Activated CD4-positive, CD25-positive, alpha-beta regulatory T cell treated with anti-CD3 and anti-CD28 coated beads, Interleukin-2, amount 50 U/mL, for 16 hours (primary cell): ENCODE data around the gene ADORA1.

Source experiments
- DNase-seq: peaks from one replicate; pipeline ENCODE4 v3.0.0-alpha.2; 2020; ENCODE audit warnings: low read depth, low spot score

The ADORA1 gene

DNA sequence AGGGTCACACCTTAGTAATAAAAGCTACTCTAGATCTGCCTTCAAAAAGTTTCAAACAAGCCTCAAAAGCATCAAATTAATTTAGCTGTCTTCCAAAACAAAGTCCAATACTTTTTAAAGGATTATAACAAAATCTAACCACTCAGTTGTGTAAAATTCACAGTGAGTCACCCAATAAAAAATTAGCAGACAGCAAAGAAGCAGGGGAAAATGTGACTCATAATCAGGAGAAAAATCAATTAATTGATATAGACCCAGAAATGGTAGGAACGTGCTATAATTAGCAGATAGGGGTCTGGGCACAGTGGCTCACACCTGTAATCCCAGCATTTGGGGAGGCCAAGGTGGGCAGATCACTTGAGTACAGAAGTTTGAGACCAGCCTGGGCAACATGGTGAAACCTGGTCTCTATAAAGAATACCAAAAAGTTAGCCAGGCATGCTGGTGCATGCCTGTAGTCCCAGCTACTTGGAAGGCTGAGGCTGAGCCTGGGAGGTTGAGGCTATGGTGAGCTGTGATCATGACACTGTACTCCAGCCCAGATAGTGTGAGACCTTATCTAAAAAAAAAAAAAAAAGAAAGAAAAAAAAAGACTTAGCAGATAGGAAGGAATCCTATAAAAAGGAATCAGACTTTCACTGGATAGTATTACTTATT lies 33.6 kb upstream of the ADORA1 start:
- no peak for DNase-seq

- no peak for DNase-seq
These were observed 32.4 kb upstream of the ADORA1 start for GRCh38 chr1:203095061-203095690.

DNA sequence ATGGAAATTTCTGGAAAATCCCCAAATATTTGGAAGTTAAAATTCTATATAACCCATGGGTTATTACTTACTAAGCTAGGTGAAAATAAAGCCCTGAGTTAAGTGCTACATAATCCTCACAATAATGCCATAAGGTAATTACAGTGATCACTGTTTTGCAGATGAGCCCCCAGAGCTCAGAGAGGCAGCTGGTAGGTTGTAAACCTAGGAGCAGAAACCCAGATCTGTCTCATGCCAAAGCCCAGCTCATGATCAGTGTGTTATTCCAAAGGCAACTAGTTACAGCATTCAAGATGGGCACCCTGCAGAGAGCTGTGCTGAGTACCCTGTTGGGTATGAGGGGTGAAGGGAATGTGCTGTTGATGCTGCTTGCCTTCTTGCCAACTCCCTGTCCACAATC lies 31.0 kb upstream of the ADORA1 start:
- DNase-seq, result no peak

- no peak for DNase-seq
These were observed 30.5 kb upstream of the ADORA1 start for GRCh38 chr1:203097001-203097400.

GRCh38 chr1:203098445-203098844 lies 29.1 kb upstream of the ADORA1 start:
- no peak for DNase-seq

DNA sequence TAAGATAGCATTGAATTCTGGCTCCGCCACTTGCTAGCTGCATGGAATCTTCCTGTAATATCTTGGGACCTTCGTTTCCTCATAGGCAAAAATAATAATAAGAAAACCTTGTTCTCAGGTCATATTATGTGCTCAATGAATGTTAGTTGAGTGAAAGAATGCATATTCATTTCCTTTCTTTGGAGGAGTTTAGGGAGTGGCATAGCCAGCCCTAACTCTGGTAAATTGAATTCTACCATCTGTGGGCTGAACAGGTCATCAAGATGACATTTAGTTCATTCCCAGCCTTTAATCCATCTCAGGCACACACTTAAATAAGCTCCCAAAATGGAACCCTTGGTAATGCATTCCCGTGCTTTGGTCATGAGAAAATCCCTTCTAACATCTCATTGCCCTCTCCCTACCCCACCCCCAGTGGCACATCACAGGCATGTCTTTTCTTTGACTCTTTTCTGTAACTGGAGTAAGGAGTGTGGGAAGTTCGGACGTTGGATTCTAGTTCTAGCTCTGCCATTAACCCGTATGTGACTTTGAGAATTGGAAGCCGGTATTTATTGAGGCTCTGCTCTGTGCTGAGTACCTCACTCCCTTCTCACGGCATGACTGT lies 28.5 kb upstream of the ADORA1 start:
- DNase-seq, result no peak

GRCh38 chr1:203099805-203100515 lies 27.6 kb upstream of the ADORA1 start:
- DNase-seq, result no peak

GRCh38 chr1:203100516-203100869 lies 27.0 kb upstream of the ADORA1 start:
- DNase-seq, result no peak

- no peak for DNase-seq
These were observed 25.5 kb upstream of the ADORA1 start for GRCh38 chr1:203101813-203102634.

- no peak for DNase-seq
These were observed 24.3 kb upstream of the ADORA1 start for GRCh38 chr1:203103216-203103615.

GRCh38 chr1:203103829-203104495 lies 23.6 kb upstream of the ADORA1 start:
- no peak for DNase-seq

DNA sequence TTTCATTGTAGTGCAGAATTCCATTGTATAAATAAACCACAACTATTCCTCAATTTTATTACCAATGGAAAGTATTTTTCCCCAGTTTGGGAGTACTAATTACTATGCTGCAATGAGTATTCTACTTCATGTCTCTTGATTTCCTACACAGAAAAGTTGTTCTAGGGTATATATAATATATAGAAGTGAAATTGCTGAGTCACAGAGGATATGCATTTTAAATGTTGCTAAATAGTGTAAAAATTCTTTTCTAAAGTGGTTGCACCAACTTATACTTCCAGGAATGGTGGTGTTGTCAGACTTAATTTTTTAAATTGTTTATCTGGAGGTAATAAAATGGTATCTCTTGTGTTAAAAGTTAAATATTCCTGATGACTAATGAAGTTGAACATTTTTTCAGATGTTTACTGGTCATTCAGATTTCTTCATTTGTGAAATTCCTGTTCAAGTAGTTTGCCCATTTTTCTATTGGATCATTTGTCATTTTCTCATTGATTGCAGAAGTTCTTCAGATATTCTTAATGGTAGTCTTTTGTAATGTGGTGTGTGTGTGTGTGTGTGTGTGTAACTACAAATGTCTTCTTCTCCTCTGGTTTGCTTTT lies 22.6 kb upstream of the ADORA1 start:
- no peak for DNase-seq

GRCh38 chr1:203112475-203112874 lies 15.1 kb upstream of the ADORA1 start:
- no peak for DNase-seq

GRCh38 chr1:203113308-203113707 lies 14.2 kb upstream of the ADORA1 start:
- no peak for DNase-seq

DNA sequence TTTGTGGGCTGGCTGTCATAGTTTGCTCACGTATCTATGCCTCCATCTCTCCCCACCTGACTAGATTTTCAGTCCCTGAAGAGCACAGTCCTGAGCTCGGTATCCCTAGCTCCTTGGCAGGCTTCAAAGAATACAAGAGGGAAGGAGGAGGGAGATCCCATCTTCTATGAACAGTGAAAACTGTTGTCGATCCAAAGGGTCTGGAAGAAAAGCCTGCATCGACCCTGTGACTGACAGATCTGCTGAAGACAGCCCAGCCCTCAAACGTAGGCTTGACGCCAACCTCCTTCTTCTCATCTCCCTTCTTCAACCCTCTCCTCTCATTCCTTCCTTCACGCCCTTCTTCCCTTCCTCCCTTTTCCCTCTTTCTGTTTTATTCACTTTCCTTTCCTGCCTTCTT lies 13.3 kb upstream of the ADORA1 start:
- no peak for DNase-seq

- no peak for DNase-seq
These were observed 11.3 kb upstream of the ADORA1 start for GRCh38 chr1:203116091-203116820.

DNA sequence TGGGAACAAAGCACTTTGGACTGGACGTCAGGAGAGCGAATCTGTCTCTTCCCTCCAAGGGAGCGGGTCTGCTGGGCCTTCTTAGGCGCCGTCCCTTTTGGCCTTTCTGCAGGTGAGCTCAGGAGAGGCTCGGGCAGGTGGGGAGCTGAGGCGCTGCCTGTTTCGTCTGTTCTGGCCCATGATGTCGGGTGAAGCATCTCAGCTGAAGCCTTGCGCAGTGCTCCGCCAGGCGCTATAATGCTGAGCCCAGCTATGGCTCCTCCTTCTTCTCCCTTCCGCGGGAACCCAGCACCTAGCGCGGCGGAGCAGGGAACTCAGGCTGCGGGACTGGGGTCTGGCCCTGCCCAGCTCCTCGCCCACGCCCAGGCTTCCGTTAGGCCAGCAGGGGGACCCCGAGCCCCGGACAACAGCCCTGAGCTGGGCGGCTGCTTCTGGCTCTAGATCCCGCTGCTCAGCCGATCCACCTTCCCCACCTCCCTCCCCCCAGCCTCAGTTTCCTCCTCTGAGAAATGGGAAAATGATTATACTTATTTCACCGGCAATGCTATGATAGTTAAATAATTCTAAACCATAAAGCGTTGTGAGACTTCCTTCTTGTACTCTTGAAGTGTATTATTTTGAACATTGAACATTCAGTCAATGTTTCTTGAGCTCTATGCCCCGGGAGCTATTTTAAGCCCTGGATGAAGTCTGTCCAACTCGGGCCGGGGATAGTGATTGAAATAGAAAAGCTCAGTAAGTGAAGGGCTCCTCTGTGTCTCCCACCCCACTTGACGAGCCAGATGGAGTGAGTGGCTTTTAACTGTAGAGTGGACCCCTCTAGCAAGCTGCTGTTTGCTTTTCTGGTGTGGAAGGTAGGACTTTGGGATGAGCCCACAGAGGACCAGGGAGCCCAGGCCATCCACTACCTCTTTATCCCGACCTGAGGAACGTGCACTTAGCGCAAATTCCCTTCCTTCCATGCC lies 9.6 kb upstream of the ADORA1 start:
- DNase-seq, result no peak

DNA sequence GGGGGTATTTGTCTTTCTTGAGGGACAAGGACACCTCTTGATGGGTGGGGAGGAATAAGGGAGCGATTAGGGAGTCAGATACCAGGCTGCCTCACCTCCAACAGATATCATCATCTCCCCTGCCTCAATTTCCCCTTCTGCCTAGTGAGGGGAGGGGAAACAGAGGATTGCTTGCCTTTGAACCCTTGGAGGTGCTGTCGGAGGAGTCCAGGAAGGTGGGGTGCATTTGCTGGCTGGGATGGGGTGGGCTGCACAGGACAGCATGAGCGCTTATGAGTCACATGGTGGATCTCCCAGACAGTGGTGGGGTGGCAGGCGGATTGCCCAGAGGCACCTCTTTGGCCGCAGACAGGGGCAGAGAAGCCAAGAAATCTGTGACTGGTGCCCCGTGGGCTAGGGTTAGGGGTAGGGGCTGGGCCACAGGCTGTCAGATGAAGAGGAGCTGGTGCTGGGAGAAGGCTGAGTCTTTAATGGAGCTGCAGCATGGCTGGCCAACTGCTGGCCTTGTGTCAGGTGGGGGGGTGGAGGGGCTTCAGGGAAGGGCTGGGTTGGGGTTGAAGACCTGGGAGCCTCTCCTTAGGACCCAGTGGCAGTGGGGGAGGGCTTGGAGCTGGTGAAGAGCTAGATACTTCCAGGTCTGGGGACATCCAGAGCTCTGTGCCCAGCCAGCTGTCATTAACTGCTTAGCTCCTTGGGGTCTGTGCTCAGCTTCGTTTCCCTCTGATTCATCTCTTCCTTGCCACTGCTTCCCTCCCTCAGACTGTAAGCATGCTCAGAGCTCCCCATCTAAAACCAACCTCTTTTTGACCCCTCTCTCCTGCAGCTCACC lies 7.0 kb upstream of the ADORA1 start:
- DNase-seq, result no peak
